Measurements from ENCODE around the gene TUG1.

Gene TUG1

GRCh38 chr22:31005535-31005934 is 36.5 kb downstream of the TUG1 start:
- no peak for DNase-seq

GRCh38 chr22:31019191-31019930 is 50.3 kb downstream of the TUG1 start:
- no peak for DNase-seq

GRCh38 chr22:31020334-31020733 is 51.3 kb downstream of the TUG1 start:
- no peak for DNase-seq

- no peak for DNase-seq
Observed at GRCh38 chr22:31022516-31022915, 53.5 kb downstream of the TUG1 start.

Measured in DMS53 (cell line).